SK-N-SH (cell line): ENCODE results near the gene DOK7. TPM values are rescaled to one million over a fixed set of nuclear protein-coding genes. Genes with fewer than 3 reads are reported as not detected.

Source experiments
- CTCF ChIA-PET: fragments of 300-600, 350-600 bp; formaldehyde crosslinking; extraction: SDS; loops from one replicate; lab custom pipeline; 2021; lab: Yijun Ruan, JAX
- POLR2A ChIA-PET: fragments of 350-600 bp; sonication (Branson Sonifier 250); formaldehyde crosslinking; extraction: SDS; loops from one replicate; lab custom pipeline; 2020; ENCODE audit warnings: antibody characterized with exemption, inconsistent platforms; lab: Yijun Ruan, JAX
- DNase-seq: peaks from one replicate; pipeline ENCODE4 v3.0.0; 2012
- H2AFZ ChIP-seq: fragments of 200-600 bp; sonication (generic); 2 replicates; pipeline ENCODE4 v1.8.1; 2016; ENCODE audit warnings: antibody characterized with exemption, mild to moderate bottlenecking, low read depth
- H3F3A ChIP-seq: fragments of 200-600 bp; sonication (generic); replicated peaks from 2 replicates; pipeline ENCODE3; 2016; ENCODE audit warnings: antibody characterized with exemption, mild to moderate bottlenecking; ENCODE audit not compliant: insufficient read depth
- H3K27ac ChIP-seq, 2 experiments: fragments of 200-500 bp in 1 of 2; fragments of 200-600 bp in 1 of 2; sonication (Bioruptor generic) in 1 of 2; sonication (generic), shearing (Covaris generic) in 1 of 2; 2 replicates each; pipeline versions ENCODE4 v1.5.1 to v1.6.1; 2014 to 2016; ENCODE audit warnings: low read depth in 2 of 2, inconsistent platforms in 1 of 2, low read length in 1 of 2, mild to moderate bottlenecking in 1 of 2, mixed read lengths in 1 of 2
- H3K27me3 ChIP-seq: fragments of 200-600 bp; sonication (generic), shearing (Covaris generic); 2 replicates; pipeline ENCODE4 v1.6.1; 2016; ENCODE audit warnings: mixed run types; ENCODE audit not compliant: insufficient read depth
- H3K36me3 ChIP-seq, 2 experiments: fragments of 200-500 bp in 1 of 2; fragments of 200-600 bp in 1 of 2; sonication (Bioruptor generic) in 1 of 2; sonication (generic) in 1 of 2; replicated peaks in 1 of 2; 2 replicates each; pipeline versions ENCODE3 to v1.5.1; 2014 to 2016; ENCODE audit warnings: low read length in 1 of 2, mild to moderate bottlenecking in 1 of 2; ENCODE audit not compliant: insufficient read depth in 2 of 2, control insufficient read depth in 1 of 2
- H3K4me1 ChIP-seq, 2 experiments: fragments of 200-500 bp in 1 of 2; fragments of 200-600 bp in 1 of 2; sonication (Bioruptor generic) in 1 of 2; sonication (generic), shearing (Covaris generic) in 1 of 2; 2 replicates each; pipeline versions ENCODE4 v1.5.1 to v1.6.1; 2014 to 2016; ENCODE audit warnings: low read depth in 1 of 2, low read length in 1 of 2, mixed run types in 1 of 2; ENCODE audit not compliant: insufficient read depth in 2 of 2, control insufficient read depth in 1 of 2
- H3K4me2 ChIP-seq: fragments of 200-600 bp; sonication (generic), shearing (Covaris generic); 2 replicates; pipeline ENCODE4 v1.6.1; 2017; ENCODE audit warnings: mixed run types
- H3K4me3 ChIP-seq, 2 experiments: fragments of 200-500 bp in 1 of 2; fragments of 200-600 bp in 1 of 2; sonication (Bioruptor generic) in 1 of 2; sonication (generic), shearing (Covaris generic) in 1 of 2; 2 replicates each; pipeline versions ENCODE4 v1.5.1 to v1.8.1; 2014 to 2016; ENCODE audit warnings: low read depth in 2 of 2, inconsistent platforms in 1 of 2, low read length in 1 of 2, mild to moderate bottlenecking in 1 of 2, mixed read lengths in 1 of 2, moderate library complexity in 1 of 2
- H3K79me2 ChIP-seq: fragments of 200-600 bp; sonication (generic); 2 replicates; pipeline ENCODE4 v1.8.1; 2017; ENCODE audit warnings: mild to moderate bottlenecking; ENCODE audit not compliant: insufficient read depth
- H3K9ac ChIP-seq: fragments of 200-600 bp; sonication (generic); 2 replicates; pipeline ENCODE4 v1.6.1; 2017; ENCODE audit warnings: mixed run types
- H3K9me2 ChIP-seq: fragments of 200-600 bp; sonication (generic); 2 replicates; pipeline ENCODE4 v1.6.1; 2017; ENCODE audit warnings: mixed run types
- H3K9me3 ChIP-seq: fragments of 200-600 bp; sonication (generic); 2 replicates; pipeline ENCODE4 v1.6.1; 2017; ENCODE audit warnings: mixed run types, mild to moderate bottlenecking, moderate library complexity
- H4K20me1 ChIP-seq: fragments of 200-600 bp; sonication (generic); 2 replicates; pipeline ENCODE4 v1.6.1; 2017; ENCODE audit warnings: mild to moderate bottlenecking, mixed run types; ENCODE audit not compliant: insufficient read depth
- ELF1 ChIP-seq: IDR thresholded peaks from 2 replicates; pipeline ENCODE4 v1.4.0; 2012
- EZH2phosphoT487 ChIP-seq: fragments of 200-600 bp; sonication (generic); IDR thresholded peaks from 2 replicates; pipeline ENCODE4 v1.6.1; 2017; ENCODE audit warnings: low read depth, mixed run types, mild to moderate bottlenecking, antibody characterized with exemption, moderate library complexity, borderline replicate concordance
- FOSL2 ChIP-seq: IDR thresholded peaks from 2 replicates; pipeline ENCODE4 v1.4.0; 2012; ENCODE audit warnings: low read depth, mild to moderate bottlenecking, moderate library complexity, borderline replicate concordance
- FOXJ3 ChIP-seq: sonication (generic); formaldehyde crosslinking; IDR thresholded peaks from 2 replicates; pipeline ENCODE4 v1.5.1; 2020; ENCODE audit warnings: mild to moderate bottlenecking, missing genetic modification reagents
- GABPA ChIP-seq: IDR thresholded peaks from 2 replicates; pipeline ENCODE4 v1.4.0; 2012; ENCODE audit warnings: low read depth, mild to moderate bottlenecking
- GATA2 ChIP-seq: sonication (generic); formaldehyde crosslinking; IDR thresholded peaks from 2 replicates; pipeline ENCODE4 v1.5.0; 2020; ENCODE audit warnings: mild to moderate bottlenecking, missing genetic modification reagents
- IRF3 ChIP-seq: fragments of 150-350 bp; IDR thresholded peaks from 2 replicates; pipeline ENCODE4 v1.6.1; 2016; ENCODE audit warnings: mild to moderate bottlenecking, low read depth, low read length
- JUND ChIP-seq: IDR thresholded peaks from 2 replicates; pipeline ENCODE4 v1.4.0; 2012
- MAX ChIP-seq: IDR thresholded peaks from 2 replicates; pipeline ENCODE4 v1.4.0; 2012; ENCODE audit warnings: low read depth
- MXI1 ChIP-seq: IDR thresholded peaks from 2 replicates; pipeline ENCODE4 v1.6.1; 2012; ENCODE audit warnings: mild to moderate bottlenecking, low read depth, low read length, improper control_type of control experiment
- NFIC ChIP-seq: IDR thresholded peaks from 2 replicates; pipeline ENCODE4 v1.4.0; 2012; ENCODE audit warnings: borderline replicate concordance
- POLR2AphosphoS5 ChIP-seq: IDR thresholded peaks from 2 replicates; pipeline ENCODE4 v1.6.1; 2012; ENCODE audit warnings: low read depth, low read length
- SIN3A ChIP-seq: IDR thresholded peaks from 2 replicates; pipeline ENCODE4 v1.6.1; 2012; ENCODE audit warnings: low read depth, mild to moderate bottlenecking, low read length, moderate library complexity, borderline replicate concordance
- SMC3 ChIP-seq: IDR thresholded peaks from 2 replicates; pipeline ENCODE4 v1.6.1; 2012; ENCODE audit warnings: low read depth, low read length, improper control_type of control experiment
- TCF12 ChIP-seq: IDR thresholded peaks from 2 replicates; pipeline ENCODE4 v1.4.0; 2012
- USF2 ChIP-seq: fragments of 150-350 bp; IDR thresholded peaks from 2 replicates; pipeline ENCODE4 v1.6.1; 2017; ENCODE audit warnings: antibody characterized with exemption, low read length, low read depth, borderline replicate concordance
- YY1 ChIP-seq: IDR thresholded peaks from 2 replicates; pipeline ENCODE4 v1.4.0; 2012; ENCODE audit warnings: low read depth, mild to moderate bottlenecking
- ZBTB33 ChIP-seq: IDR thresholded peaks from 2 replicates; pipeline ENCODE4 v1.4.0; 2012; ENCODE audit warnings: low read depth, borderline replicate concordance
- WGBS: methylation state at CpG from one replicate; pipeline ENCODE4 v1.1.6; 2017; ENCODE audit warnings: low lambda C conversion rate; 5-methylcytosine and 5-hydroxymethylcytosine counted together
- polyA plus RNA-seq, 3 experiments: library from polyadenylated mRNA; depleted of rRNA; stranded (reverse); fragments of >200 nt; gene quantifications; 2 replicates each; pipeline ENCODE4 v1.2.3, GENCODE V29; 2012
- TF ChIP-seq, protein P1 (sequence below): IDR thresholded peaks from 2 replicates; pipeline ENCODE4; 2012

Gene DOK7
- polyA plus RNA-seq, 1 of the 3 experiments (the other 2 are of a cell fraction): not detected

DNA sequence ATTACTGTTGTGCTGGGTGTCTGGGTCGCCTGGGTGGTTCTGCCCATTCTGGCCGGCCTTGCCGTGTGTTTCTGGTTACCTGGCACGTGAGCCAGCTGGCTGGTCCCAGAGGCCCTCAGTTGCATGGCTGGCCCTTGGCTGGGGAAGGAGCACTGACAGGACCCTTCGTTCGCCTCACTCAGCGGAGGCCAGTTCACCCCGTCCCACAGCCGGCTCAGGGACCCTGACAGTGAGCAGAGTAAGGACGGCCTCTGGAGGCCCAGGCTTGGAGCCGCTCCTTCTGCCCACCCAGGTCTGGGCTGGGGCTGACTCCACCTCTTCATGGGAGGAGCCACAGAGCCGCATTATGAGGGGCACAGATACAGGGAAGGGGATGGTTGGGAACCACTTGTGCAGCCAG lies 41.6 kb upstream of the DOK7 start:
- CTCF ChIA-PET: interaction anchor here (0.7 to 2.1 kb wide), 3 partner anchors 22 to 372 kb away, joined by 3 to 8 read pairs (median 4); no protein-coding TSS in a partner anchor
- DNase-seq: no peak
- H3F3A ChIP-seq: no peaks in the 10 kb centered on the region

More for the DNA sequence above, 41.6 kb upstream of the DOK7 start:
- Histone ChIP-seq H4K20me1 (no peaks in the 10 kb centered on the region), H3K27me3 (no peaks in the 10 kb centered on the region), H3K4me3 (no peak overlapping the region), H3K9me2 (no peaks in the 10 kb centered on the region), H3K4me2 (no peak overlapping the region), H3K4me1 (no peaks in the 10 kb centered on the region), H3K79me2 (no peaks in the 10 kb centered on the region), H2AFZ (no peak overlapping the region), H3K36me3 (peaks cover 2 to 26% of the 10 kb centered on the region in 2 experiments), H3K9me3 (no peaks in the 10 kb centered on the region), H3K27ac (no peak overlapping the region), H3K9ac (no peak overlapping the region)
- POLR2A ChIA-PET: no interaction called here
- TF ChIP-seq NFIC (no peak), FOXJ3 (CRISPR knock-in tag) (no peak), ELF1 (no peak), MXI1 (no peak), ZBTB33 (no peak), JUND (no peak), MAX (no peak), SIN3A (no peak), POLR2AphosphoS5 (no peak), USF2 (no peak), GABPA (no peak), SMC3 (no peak), EZH2phosphoT487 (no peak), TCF12 (no peak), IRF3 (no peak), GATA2 (CRISPR knock-in tag) (no peak), FOSL2 (no peak), YY1 (no peak)
- TF ChIP-seq, protein P1, sequence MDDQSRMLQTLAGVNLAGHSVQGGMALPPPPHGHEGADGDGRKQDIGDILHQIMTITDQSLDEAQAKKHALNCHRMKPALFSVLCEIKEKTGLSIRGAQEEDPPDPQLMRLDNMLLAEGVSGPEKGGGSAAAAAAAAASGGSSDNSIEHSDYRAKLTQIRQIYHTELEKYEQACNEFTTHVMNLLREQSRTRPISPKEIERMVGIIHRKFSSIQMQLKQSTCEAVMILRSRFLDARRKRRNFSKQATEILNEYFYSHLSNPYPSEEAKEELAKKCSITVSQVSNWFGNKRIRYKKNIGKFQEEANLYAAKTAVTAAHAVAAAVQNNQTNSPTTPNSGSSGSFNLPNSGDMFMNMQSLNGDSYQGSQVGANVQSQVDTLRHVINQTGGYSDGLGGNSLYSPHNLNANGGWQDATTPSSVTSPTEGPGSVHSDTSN: no peak
- WGBS: 100% methylated on average over 1 of the region's 12 CpGs
